OCI-LY3 (cell line): ENCODE data around the gene FBXW8.

Experiments used
- EZH2phosphoT487 ChIP-seq: fragments of 200-600 bp; shearing (Covaris generic); IDR thresholded peaks from 2 replicates; pipeline ENCODE4 v1.6.1; 2018; ENCODE audit warnings: antibody characterized with exemption, mixed run types, low read depth
- TF ChIP-seq, protein P1 (sequence below): fragments of 200-600, 300-600 bp; sonication (generic); IDR thresholded peaks from 2 replicates; pipeline ENCODE4 v1.5.1; 2014; ENCODE audit warnings: antibody characterized with exemption, low read length, low read depth

GRCh38 chr12:116928504-116928903 lies 17.8 kb downstream of the FBXW8 start:
- TF ChIP-seq, protein P1, sequence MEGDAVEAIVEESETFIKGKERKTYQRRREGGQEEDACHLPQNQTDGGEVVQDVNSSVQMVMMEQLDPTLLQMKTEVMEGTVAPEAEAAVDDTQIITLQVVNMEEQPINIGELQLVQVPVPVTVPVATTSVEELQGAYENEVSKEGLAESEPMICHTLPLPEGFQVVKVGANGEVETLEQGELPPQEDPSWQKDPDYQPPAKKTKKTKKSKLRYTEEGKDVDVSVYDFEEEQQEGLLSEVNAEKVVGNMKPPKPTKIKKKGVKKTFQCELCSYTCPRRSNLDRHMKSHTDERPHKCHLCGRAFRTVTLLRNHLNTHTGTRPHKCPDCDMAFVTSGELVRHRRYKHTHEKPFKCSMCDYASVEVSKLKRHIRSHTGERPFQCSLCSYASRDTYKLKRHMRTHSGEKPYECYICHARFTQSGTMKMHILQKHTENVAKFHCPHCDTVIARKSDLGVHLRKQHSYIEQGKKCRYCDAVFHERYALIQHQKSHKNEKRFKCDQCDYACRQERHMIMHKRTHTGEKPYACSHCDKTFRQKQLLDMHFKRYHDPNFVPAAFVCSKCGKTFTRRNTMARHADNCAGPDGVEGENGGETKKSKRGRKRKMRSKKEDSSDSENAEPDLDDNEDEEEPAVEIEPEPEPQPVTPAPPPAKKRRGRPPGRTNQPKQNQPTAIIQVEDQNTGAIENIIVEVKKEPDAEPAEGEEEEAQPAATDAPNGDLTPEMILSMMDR: no peak
- no peak for TF ChIP-seq EZH2phosphoT487
